GM21723 (cell line): ENCODE measurements around the gene ANKRD2.
A peak's percentile ranks its signal among the peaks of the same experiment; 100 is the strongest.

Experiments
- ATAC-seq: cut with Tn5 transposase; IDR thresholded peaks from one replicate; pipeline ENCODE4 v1.9.1; 2021; ENCODE audit warnings: mild to moderate bottlenecking, moderate library complexity; ENCODE audit not compliant: unreplicated experiment

Gene ANKRD2

DNA sequence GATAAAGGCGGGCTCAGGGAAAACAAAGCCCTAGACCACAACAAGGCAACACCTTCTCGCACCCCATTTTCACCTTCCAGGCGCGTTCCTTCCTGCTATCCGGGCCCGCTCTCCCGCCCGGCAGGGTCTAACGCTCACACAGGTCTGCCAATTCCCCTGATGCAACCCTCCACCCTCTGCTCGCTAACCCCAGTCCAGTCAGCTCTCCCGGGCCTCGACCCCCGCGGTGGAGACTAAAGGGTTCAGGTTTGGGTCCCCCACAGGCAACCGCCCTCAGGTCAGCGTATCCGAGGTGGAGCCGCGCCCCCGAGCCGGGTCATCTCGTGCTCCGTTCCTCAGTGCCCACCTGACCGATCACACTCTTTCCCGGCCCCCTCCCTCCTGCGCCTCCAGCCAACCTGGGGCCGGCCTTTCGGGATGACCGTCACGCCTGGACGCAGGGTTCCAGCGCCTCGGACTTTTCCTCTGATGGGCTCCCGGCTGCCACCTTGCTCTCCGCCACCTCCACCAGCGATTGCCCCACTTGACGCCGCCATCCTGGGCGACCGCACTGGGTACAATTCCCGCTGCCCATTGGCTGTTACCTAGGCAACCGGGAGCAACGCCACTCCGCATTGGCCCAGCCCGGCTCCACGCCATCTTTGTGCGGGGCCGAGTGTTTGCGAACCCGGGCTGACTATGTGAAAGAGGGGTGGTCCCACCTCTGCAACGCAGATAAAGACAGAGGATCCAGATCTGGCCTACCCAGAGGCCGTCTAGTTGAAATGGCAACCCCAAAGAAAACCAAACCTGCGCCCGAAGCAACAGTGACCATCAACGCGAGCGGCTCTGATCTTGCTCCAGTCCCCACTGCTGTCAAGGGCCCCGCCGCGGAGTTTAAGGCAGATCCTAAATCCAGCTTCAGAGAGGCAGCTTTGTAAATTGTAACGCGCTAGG is 60.6 kb downstream of the ANKRD2 start, which contains the start of gene MORN4:
MORN4 (minus strand) TSS at position 552 of the 936 bp plus-strand sequence. CDS start 13,847 bp downstream, outside the sequence.
- peak; percentile 99 for ATAC-seq
